Left ventricle myocardium inferior (tissue), 1 donor: Measurements from ENCODE around the gene KCNJ13. TPM values are rescaled to one million over a fixed set of nuclear protein-coding genes. Genes with fewer than 3 reads are reported as not detected.

ENCODE experiments used
- DNase-seq: peaks from one replicate; pipeline ENCODE4 v3.0.0-alpha.2; 2020
- H3K27ac ChIP-seq: fragments of 200-600 bp; replicated peaks from 2 replicates; pipeline ENCODE4 v1.8.0; 2021
- H3K27me3 ChIP-seq: fragments of 200-600 bp; 2 replicates; pipeline ENCODE4 v1.8.0; 2021; ENCODE audit warnings: low read depth
- H3K36me3 ChIP-seq: fragments of 200-600 bp; 2 replicates; pipeline ENCODE4 v1.8.0; 2021
- H3K4me1 ChIP-seq: fragments of 200-600 bp; 2 replicates; pipeline ENCODE4 v1.8.0; 2021
- H3K4me3 ChIP-seq: fragments of 200-600 bp; 2 replicates; pipeline ENCODE4 v1.8.0; 2021; ENCODE audit warnings: mild to moderate bottlenecking, moderate library complexity
- H3K9me3 ChIP-seq: fragments of 200-600 bp; replicated peaks from 2 replicates; pipeline ENCODE4 v1.8.0; 2021
- CTCF ChIP-seq: fragments of 200-600 bp; IDR thresholded peaks from 2 replicates; pipeline ENCODE4 v1.8.0; 2021; ENCODE audit warnings: antibody characterized with exemption, mild to moderate bottlenecking, borderline replicate concordance
- intact Hi-C: fragments of 100-400 bp; cut with micrococcal nuclease; formaldehyde crosslinking; loops from one replicate; pipeline ENCODE4 v1.11.0; 2022
- total RNA-seq: library from RNA; stranded (reverse); fragmentation: NEBNext Ultra II Directional; extraction: Animal tissue kit (Norgen Biotek cat#: 25700); gene quantifications from one replicate; pipeline ENCODE4 v1.2.1, GENCODE V29; 2021
- donor health status: DM: no; HTN: yes; CAD: no; lungs with severe emphysema.

Gene KCNJ13
- total RNA-seq, 1 donor from 2014 or later = not detected

- peaks cover 49% of the 10 kb centered on the region for H3K36me3 ChIP-seq
- no peak overlapping the region for H3K27ac ChIP-seq
- H3K27me3 ChIP-seq = no peaks in the 10 kb centered on the region
- peaks cover 9% of the 10 kb centered on the region for H3K4me1 ChIP-seq
- H3K9me3 ChIP-seq = no peaks in the 10 kb centered on the region
- no peak for DNase-seq
- H3K4me3 ChIP-seq = no peak overlapping the region
- TF ChIP-seq CTCF = no peak
- intact Hi-C loops = no loop called here
Observed at GRCh38 chr2:232771870-232772269, 4.5 kb downstream of the KCNJ13 start.

- no peak for DNase-seq
- intact Hi-C loops = no loop called here
- H3K4me3 ChIP-seq = no peak overlapping the region
- H3K27ac ChIP-seq = no peak overlapping the region
- no peaks in the 10 kb centered on the region for H3K9me3 ChIP-seq
- H3K27me3 ChIP-seq = no peaks in the 10 kb centered on the region
- TF ChIP-seq CTCF = no peak
- H3K4me1 ChIP-seq = peaks cover 9% of the 10 kb centered on the region
- H3K36me3 ChIP-seq = peaks cover 60% of the 10 kb centered on the region
Observed at GRCh38 chr2:232770207-232770606, 6.2 kb downstream of the KCNJ13 start.

- peaks cover 9% of the 10 kb centered on the region for H3K4me1 ChIP-seq
- peaks cover 70% of the 10 kb centered on the region for H3K36me3 ChIP-seq
- H3K27ac ChIP-seq = no peak overlapping the region
- TF ChIP-seq CTCF = no peak
- intact Hi-C loops = no loop called here
- H3K4me3 ChIP-seq = no peak overlapping the region
- DNase-seq = no peak
- no peaks in the 10 kb centered on the region for H3K9me3 ChIP-seq
- H3K27me3 ChIP-seq = no peaks in the 10 kb centered on the region
Observed at GRCh38 chr2:232767866-232768265, 8.5 kb downstream of the KCNJ13 start.

GRCh38 chr2:232761301-232761907 lies 15.0 kb downstream of the KCNJ13 start:
- no peak overlapping the region for H3K27ac ChIP-seq
- DNase-seq = no peak
- no peaks in the 10 kb centered on the region for H3K4me1 ChIP-seq
- intact Hi-C loops = no loop called here
- H3K4me3 ChIP-seq = no peak overlapping the region
- H3K9me3 ChIP-seq = no peaks in the 10 kb centered on the region
- H3K36me3 ChIP-seq = peaks cover 75% of the 10 kb centered on the region
- no peaks in the 10 kb centered on the region for H3K27me3 ChIP-seq
- peak; percentile 55 for TF ChIP-seq CTCF

GRCh38 chr2:232757905-232758304 lies 18.5 kb downstream of the KCNJ13 start:
- Histone ChIP-seq H3K36me3 (peaks cover 60% of the 10 kb centered on the region), H3K4me1 (no peaks in the 10 kb centered on the region), H3K27ac (no peak overlapping the region), H3K4me3 (no peak overlapping the region), H3K27me3 (no peaks in the 10 kb centered on the region), H3K9me3 (no peaks in the 10 kb centered on the region)
- intact Hi-C loops = no loop called here
- TF ChIP-seq CTCF = no peak
- no peak for DNase-seq
